Measurements from ENCODE around the gene ACSM6. TPM values are rescaled to one million over a fixed set of nuclear protein-coding genes. Genes with fewer than 3 reads are reported as not detected.
"Not testable (repeated sequence)": the region's sequence is repeated elsewhere in the genome, so short reads cannot be mapped to it uniquely, and the experiment has no call there.

Gene ACSM6
- total and polyA plus RNA-seq, 8 donors: 0.51 to 4.3 (median 1.6) TPM

DNA sequence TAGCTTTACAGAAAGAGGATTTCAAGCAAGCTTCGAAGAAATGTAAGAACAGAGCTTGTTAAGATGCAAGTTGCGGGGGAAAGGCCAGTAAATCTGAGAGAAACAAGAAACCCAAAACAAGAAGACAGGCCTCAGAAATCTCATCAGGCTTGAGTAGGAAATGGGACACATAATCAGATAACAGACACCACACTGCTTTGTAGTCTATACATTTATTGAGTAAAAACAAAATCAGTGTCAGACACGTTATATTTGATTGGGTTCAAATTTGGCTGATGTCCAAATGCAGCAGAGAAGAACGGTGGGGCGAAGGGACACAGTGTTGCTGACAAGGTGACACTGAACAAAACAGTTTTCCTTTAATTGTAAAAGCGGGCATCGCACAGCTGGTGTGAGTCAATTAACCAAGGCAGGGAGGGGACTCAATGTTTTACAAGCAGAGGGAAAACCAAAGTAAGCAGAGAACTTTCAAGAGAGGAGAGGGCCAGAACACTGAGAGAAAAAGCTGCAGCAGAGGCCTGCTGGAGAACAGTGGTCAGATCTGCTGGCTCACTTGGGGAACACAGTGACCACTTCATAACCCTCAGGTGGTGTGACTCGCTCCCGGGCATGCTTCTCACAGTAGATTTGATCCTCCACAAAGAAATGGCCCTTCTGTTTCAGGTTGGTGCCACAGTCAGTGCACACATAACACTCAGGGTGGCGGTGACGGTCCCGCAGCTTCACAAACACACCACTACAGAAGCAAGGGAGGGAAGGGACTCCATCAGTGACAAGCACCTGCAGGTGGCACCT is 43.5 kb downstream of the ACSM6 start:
- Histone ChIP-seq H3K4me1 (no peaks in the 10 kb centered on the region), H3K27ac (no peak overlapping the region), H3K9me3 (no peaks in the 10 kb centered on the region), H3K4me3 (no peak overlapping the region), H3K36me3 (peaks cover 0 to 38% (median 0%) of the 10 kb centered on the region in 3 donors), H3K27me3 (no peaks in the 10 kb centered on the region)
- ATAC-seq: peak in 1 of 4 donors; percentile 5
- FAIRE-seq: no peak
- 84 to 88% methylated on average over 12 of the region's 12 CpGs for WGBS, 2 donors
- no peak for DNase-seq
- TF ChIP-seq, protein P1, sequence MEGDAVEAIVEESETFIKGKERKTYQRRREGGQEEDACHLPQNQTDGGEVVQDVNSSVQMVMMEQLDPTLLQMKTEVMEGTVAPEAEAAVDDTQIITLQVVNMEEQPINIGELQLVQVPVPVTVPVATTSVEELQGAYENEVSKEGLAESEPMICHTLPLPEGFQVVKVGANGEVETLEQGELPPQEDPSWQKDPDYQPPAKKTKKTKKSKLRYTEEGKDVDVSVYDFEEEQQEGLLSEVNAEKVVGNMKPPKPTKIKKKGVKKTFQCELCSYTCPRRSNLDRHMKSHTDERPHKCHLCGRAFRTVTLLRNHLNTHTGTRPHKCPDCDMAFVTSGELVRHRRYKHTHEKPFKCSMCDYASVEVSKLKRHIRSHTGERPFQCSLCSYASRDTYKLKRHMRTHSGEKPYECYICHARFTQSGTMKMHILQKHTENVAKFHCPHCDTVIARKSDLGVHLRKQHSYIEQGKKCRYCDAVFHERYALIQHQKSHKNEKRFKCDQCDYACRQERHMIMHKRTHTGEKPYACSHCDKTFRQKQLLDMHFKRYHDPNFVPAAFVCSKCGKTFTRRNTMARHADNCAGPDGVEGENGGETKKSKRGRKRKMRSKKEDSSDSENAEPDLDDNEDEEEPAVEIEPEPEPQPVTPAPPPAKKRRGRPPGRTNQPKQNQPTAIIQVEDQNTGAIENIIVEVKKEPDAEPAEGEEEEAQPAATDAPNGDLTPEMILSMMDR (IDR thresholded peaks at IDR 0.05): no peak
- intact Hi-C loops (cut with DNase I): no loop called here

DNA sequence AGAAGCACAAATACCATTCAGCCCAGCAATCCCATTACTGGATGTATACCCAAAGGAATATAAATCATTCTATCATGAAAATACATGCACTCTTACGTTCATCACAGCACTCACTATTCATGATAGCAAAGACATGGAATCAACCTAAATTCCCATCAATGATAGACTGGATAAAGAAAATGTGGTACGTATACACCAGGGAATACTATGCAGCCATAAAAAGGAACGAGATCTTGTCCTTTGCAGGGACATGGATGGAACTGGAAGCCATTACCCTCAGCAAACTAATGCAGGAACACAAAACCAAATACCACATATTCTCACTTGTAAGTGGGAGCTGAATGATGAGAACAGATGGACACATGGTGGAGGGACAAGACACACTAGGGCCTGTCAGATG is 46.1 kb downstream of the ACSM6 start:
- not testable (repeated sequence) for H3K27ac ChIP-seq, ATAC-seq, H3K9me3 ChIP-seq, H3K27me3 ChIP-seq, FAIRE-seq, H3K4me3 ChIP-seq, DNase-seq, H3K4me1 ChIP-seq
- WGBS, 2 donors: 94 to 97% methylated on average over 3 of the region's 3 CpGs
- peaks cover 0 to 24% (median 0%) of the 10 kb centered on the region in 3 donors for H3K36me3 ChIP-seq
- intact Hi-C loops (cut with DNase I): loop anchor here in 2 of 3 donors (10.0 kb wide), 2 partner anchors 115 to 125 kb away; no protein-coding TSS in a partner anchor

DNA sequence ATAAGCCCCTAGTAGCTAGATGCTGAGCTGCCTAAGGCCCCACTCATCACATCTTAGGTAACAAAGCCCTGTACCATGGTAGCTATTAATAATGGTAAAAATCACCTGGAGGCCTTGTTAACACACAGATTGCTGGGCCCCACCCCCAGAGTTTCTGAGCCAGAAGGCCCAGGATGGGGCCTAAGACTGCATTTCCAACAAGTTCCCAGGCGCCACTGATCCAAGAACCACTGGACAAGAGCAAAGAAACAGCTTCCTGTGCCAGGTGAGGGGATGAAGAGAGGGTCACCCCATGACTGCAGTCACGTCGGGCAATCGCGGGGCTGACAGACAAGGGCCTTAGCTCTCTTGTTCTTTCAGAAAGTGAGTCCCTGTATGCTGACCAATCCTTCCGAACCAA is 46.8 kb downstream of the ACSM6 start:
- Histone ChIP-seq H3K36me3 (peaks cover 0 to 23% (median 0%) of the 10 kb centered on the region in 3 donors), H3K27me3 (no peaks in the 10 kb centered on the region), H3K9me3 (no peaks in the 10 kb centered on the region), H3K4me3 (no peak overlapping the region), H3K27ac (no peak overlapping the region), H3K4me1 (no peaks in the 10 kb centered on the region)
- 95% methylated on average over 6 of the region's 6 CpGs for WGBS, 2 donors
- TF ChIP-seq, protein P1 (IDR thresholded peaks at IDR 0.05): no peak
- intact Hi-C loops (cut with DNase I): loop anchor here in 2 of 3 donors (10.0 kb wide), 2 partner anchors 116 to 124 kb away; no protein-coding TSS in a partner anchor
- DNase-seq (no peak), ATAC-seq (no peak), FAIRE-seq (no peak)

DNA sequence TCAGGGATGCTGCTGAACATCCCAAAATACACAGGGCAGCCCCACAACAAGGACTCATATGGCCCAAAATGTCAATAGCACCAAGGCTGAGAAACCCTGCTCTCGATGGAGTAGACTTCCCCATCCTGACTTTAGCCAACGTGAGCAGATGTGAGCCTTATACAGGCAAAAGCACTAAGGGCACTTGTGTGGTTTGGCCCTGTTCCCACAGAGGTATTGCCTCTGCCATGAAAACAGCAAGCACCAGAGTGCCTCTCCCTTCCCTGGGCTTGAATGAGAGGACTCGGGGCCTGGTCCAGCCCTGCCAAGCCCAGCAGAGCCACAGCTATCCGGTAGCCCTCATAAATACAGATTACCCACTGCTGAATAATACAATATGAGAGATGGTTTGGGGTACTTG is 47.5 kb downstream of the ACSM6 start:
- H3K27ac ChIP-seq: no peak overlapping the region
- peak in 2 of 4 donors; percentile 11 to 22 for ATAC-seq
- intact Hi-C loops (cut with DNase I): loop anchor here in 2 of 3 donors (10.0 kb wide), 2 partner anchors 117 to 123 kb away; no protein-coding TSS in a partner anchor

DNA sequence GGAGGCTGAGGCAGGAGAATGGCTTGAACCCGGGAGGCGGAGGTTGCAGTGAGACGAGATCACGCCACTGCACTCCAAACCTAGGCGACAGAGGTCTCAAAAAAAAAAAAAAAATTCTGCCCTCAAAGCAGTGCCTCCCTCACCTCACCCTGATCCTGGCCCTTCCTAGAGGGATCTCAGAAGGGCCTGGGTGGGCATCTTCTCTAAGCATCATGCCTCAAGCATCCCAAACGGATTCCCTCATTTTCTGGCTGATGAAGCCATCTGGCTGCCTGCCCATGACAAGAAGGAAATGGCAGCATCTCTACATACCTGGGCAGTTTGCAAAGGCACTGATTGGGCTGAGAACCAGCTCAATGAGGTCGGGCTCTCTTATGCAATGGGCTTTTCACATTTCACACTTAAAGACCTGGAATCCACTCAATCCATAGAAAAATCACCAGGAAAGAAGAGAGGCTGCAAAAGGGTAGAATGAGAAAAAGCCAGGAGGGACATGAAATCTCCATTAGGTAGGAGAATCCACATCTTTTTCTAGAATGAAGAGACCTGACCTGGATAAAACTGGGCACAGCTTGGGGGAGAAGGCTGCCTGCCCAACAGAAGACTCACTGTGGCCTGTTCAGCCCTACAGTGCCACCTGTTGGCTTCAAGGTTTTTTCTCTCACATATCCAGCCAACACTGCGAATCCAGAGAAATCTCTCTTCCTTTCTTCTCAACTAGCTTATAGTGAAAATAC is 48.7 kb downstream of the ACSM6 start:
- no peak for FAIRE-seq
- no peaks in the 10 kb centered on the region for H3K9me3 ChIP-seq
- 76 to 78% methylated on average over 7 to 8 of the region's 8 CpGs for WGBS, 2 donors
- H3K27ac ChIP-seq: no peak overlapping the region
- H3K27me3 ChIP-seq: no peaks in the 10 kb centered on the region
- intact Hi-C loops (cut with DNase I): loop anchor here in 2 of 3 donors (10.0 kb wide), 2 partner anchors 118 to 122 kb away; no protein-coding TSS in a partner anchor
- DNase-seq: peak in 3 of 6 donors; percentile 42 to 66 (median 43)
- H3K4me3 ChIP-seq: no peak overlapping the region
- peak; percentile 75 to 89 (median 80) for ATAC-seq
- peaks cover 0 to 9% (median 0%) of the 10 kb centered on the region in 3 donors for H3K4me1 ChIP-seq
- TF ChIP-seq, protein P1 (IDR thresholded peaks at IDR 0.05): peak in 3 of 4 donors; percentile 11 to 37 (median 35)
- peaks cover 0 to 15% (median 0%) of the 10 kb centered on the region in 3 donors for H3K36me3 ChIP-seq

More for the DNA sequence above, 47.5 kb downstream of the ACSM6 start:
- WGBS, 2 donors: 80 to 95% methylated on average over 4 of the region's 4 CpGs
- FAIRE-seq: no peak
- Histone ChIP-seq H3K4me3 (no peak overlapping the region), H3K36me3 (peaks cover 0 to 18% (median 0%) of the 10 kb centered on the region in 3 donors), H3K9me3 (no peaks in the 10 kb centered on the region), H3K4me1 (no peaks in the 10 kb centered on the region), H3K27me3 (no peaks in the 10 kb centered on the region)
- TF ChIP-seq, protein P1 (IDR thresholded peaks at IDR 0.05): no peak
- no peak for DNase-seq

All from pancreas (tissue), 10 donors.